PC-9 (cell line): ENCODE results near the gene CRTC1. TPM values are rescaled to one million over a fixed set of nuclear protein-coding genes. Genes with fewer than 3 reads are reported as not detected.

Experiments
- BruUV-seq: library from RNA; stranded (reverse); fragments of 400-500 nt; replicated peaks from 2 replicates; lab custom pipeline; 2021; lab: Mats Ljungman, UMichigan
- CTCF ChIA-PET: fragments of 300-600 bp; sonication (Branson Sonifier 250); formaldehyde crosslinking; loops from one replicate; lab custom pipeline; 2022; ENCODE audit warnings: antibody characterized with exemption; lab: Charles Lee
- POLR2A ChIA-PET: fragments of 300-600 bp; sonication (Branson Sonifier 250); formaldehyde crosslinking; loops from one replicate; lab custom pipeline; 2022; ENCODE audit warnings: antibody characterized with exemption; ENCODE audit not compliant: unreplicated experiment; lab: Charles Lee
- DNase-seq, 2 experiments: peaks; one replicate each; pipeline versions ENCODE4 v3.0.0 to v3.0.0-alpha.2; 2015 to 2022; ENCODE audit warnings: mixed read lengths in 1 of 2
- H2AFZ ChIP-seq: fragments of 200-600 bp; sonication (generic); 2 replicates; pipeline ENCODE4 v1.8.1; 2017; ENCODE audit warnings: antibody characterized with exemption
- H3F3A ChIP-seq: fragments of 200-600 bp; sonication (generic); 2 replicates; pipeline ENCODE4 v1.8.1; 2017; ENCODE audit warnings: antibody characterized with exemption, mild to moderate bottlenecking, low read depth; ENCODE audit not compliant: insufficient read depth
- H3K27ac ChIP-seq: fragments of 200-600 bp; sonication (generic); 2 replicates; pipeline ENCODE4 v1.6.1; 2016; ENCODE audit warnings: mixed run types
- H3K27me3 ChIP-seq: fragments of 200-600 bp; sonication (generic); 2 replicates; pipeline ENCODE4 v1.6.1; 2016; ENCODE audit warnings: low read depth, mixed run types; ENCODE audit not compliant: insufficient read depth
- H3K36me3 ChIP-seq: fragments of 200-600 bp; sonication (generic); 2 replicates; pipeline ENCODE4 v1.6.1; 2016; ENCODE audit warnings: low read depth, mixed run types
- H3K4me1 ChIP-seq: fragments of 200-600 bp; sonication (generic); replicated peaks from 2 replicates; pipeline ENCODE4 v1.6.1; 2016; ENCODE audit warnings: mixed run types; ENCODE audit not compliant: insufficient read depth
- H3K4me2 ChIP-seq: fragments of 200-600 bp; sonication (generic); 2 replicates; pipeline ENCODE4 v1.6.1; 2017; ENCODE audit warnings: mixed run types
- H3K4me3 ChIP-seq: fragments of 200-600 bp; sonication (generic); 2 replicates; pipeline ENCODE4 v1.6.1; 2016; ENCODE audit warnings: mixed run types
- H3K79me2 ChIP-seq: fragments of 200-600 bp; sonication (generic); 2 replicates; pipeline ENCODE4 v1.6.1; 2017; ENCODE audit warnings: low read depth, mixed run types
- H3K9me2 ChIP-seq: fragments of 200-600 bp; sonication (generic); 2 replicates; pipeline ENCODE4 v1.8.1; 2017; ENCODE audit warnings: mild to moderate bottlenecking; ENCODE audit not compliant: insufficient read depth
- H3K9me3 ChIP-seq: fragments of 200-600 bp; sonication (generic); 2 replicates; pipeline ENCODE4 v1.8.1; 2016; ENCODE audit warnings: low read depth; ENCODE audit not compliant: insufficient read depth
- H4K20me1 ChIP-seq: fragments of 200-600 bp; sonication (generic); 2 replicates; pipeline ENCODE4 v1.8.1; 2017; ENCODE audit not compliant: insufficient read depth
- CTCF ChIP-seq: fragments of 200-600 bp; sonication (generic); conservative IDR thresholded peaks from 2 replicates; pipeline ENCODE4 v1.6.1; 2017; ENCODE audit warnings: mixed run types, antibody characterized with exemption, mild to moderate bottlenecking, moderate library complexity
- EZH2 ChIP-seq: fragments of 200-600 bp; sonication (generic); IDR thresholded peaks from 2 replicates; pipeline ENCODE4 v1.8.0; 2017; ENCODE audit warnings: antibody characterized with exemption, low read depth
- intact Hi-C: fragments of 100-400 bp; cut with micrococcal nuclease; formaldehyde crosslinking; loops from one replicate; pipeline ENCODE4 v1.10.0; 2022; ENCODE audit not compliant: unreplicated experiment
- total RNA-seq: library from RNA; stranded (reverse); gene quantifications from 2 replicates; pipeline ENCODE4 v1.2.3, GENCODE V29; 2021

Gene CRTC1
- total RNA-seq, 1 experiment from 2014 or later = 16.6 TPM

GRCh38 chr19:18647807-18648206 lies 35.7 kb upstream of the CRTC1 start:
- H3K4me2 ChIP-seq = no peak overlapping the region
- no peaks in the 10 kb centered on the region for H3K9me2 ChIP-seq
- no peaks in the 10 kb centered on the region for H3F3A ChIP-seq
- TF ChIP-seq EZH2 = no peak
- no peak for TF ChIP-seq CTCF
- BruUV-seq = no TSS peak
- no peak for DNase-seq
- H3K79me2 ChIP-seq = no peaks in the 10 kb centered on the region
- ChIA-PET CTCF (no interaction called here), POLR2A (no interaction called here)
- H3K36me3 ChIP-seq = no peaks in the 10 kb centered on the region
- no peak overlapping the region for H2AFZ ChIP-seq
- H3K9me3 ChIP-seq = no peaks in the 10 kb centered on the region
- no peaks in the 10 kb centered on the region for H3K27me3 ChIP-seq
- H3K4me1 ChIP-seq = no peaks in the 10 kb centered on the region
- H3K27ac ChIP-seq = no peak overlapping the region
- H3K4me3 ChIP-seq = no peak overlapping the region
- intact Hi-C loops = no loop called here
- H4K20me1 ChIP-seq = peaks cover 38% of the 10 kb centered on the region

GRCh38 chr19:18648973-18649315 lies 34.5 kb upstream of the CRTC1 start:
- Histone ChIP-seq H2AFZ (no peak overlapping the region), H3K27ac (no peak overlapping the region), H3F3A (no peaks in the 10 kb centered on the region), H3K4me3 (no peak overlapping the region), H3K9me3 (no peaks in the 10 kb centered on the region), H3K4me2 (no peak overlapping the region), H4K20me1 (peaks cover 33% of the 10 kb centered on the region), H3K79me2 (no peaks in the 10 kb centered on the region), H3K4me1 (no peaks in the 10 kb centered on the region), H3K9me2 (no peaks in the 10 kb centered on the region), H3K27me3 (no peaks in the 10 kb centered on the region), H3K36me3 (no peaks in the 10 kb centered on the region)
- no TSS peak for BruUV-seq
- CTCF ChIA-PET = no interaction called here
- intact Hi-C loops = no loop called here
- POLR2A ChIA-PET = no interaction called here
- no peak for DNase-seq
- TF ChIP-seq CTCF = no peak

GRCh38 chr19:18649371-18650020 lies 34.0 kb upstream of the CRTC1 start:
- Histone ChIP-seq H3K27me3 (no peaks in the 10 kb centered on the region), H3K27ac (no peak overlapping the region), H2AFZ (no peak overlapping the region), H3F3A (no peaks in the 10 kb centered on the region), H3K4me1 (no peaks in the 10 kb centered on the region), H3K9me2 (no peaks in the 10 kb centered on the region), H3K4me2 (no peak overlapping the region), H3K36me3 (no peaks in the 10 kb centered on the region), H3K79me2 (no peaks in the 10 kb centered on the region), H3K4me3 (no peak overlapping the region), H3K9me3 (no peaks in the 10 kb centered on the region), H4K20me1 (peaks cover 32% of the 10 kb centered on the region)
- no peak for TF ChIP-seq CTCF
- TF ChIP-seq EZH2 = no peak
- CTCF ChIA-PET = no interaction called here
- BruUV-seq = no TSS peak
- intact Hi-C loops = no loop called here
- POLR2A ChIA-PET = no interaction called here
- no peak for DNase-seq
